Measurements from ENCODE around the gene TYMP. TPM values are rescaled to one million over a fixed set of nuclear protein-coding genes. Genes with fewer than 3 reads are reported as not detected.

The TYMP gene
- total RNA-seq, 1 experiment from 2014 or later, result 0.58 TPM

DNA sequence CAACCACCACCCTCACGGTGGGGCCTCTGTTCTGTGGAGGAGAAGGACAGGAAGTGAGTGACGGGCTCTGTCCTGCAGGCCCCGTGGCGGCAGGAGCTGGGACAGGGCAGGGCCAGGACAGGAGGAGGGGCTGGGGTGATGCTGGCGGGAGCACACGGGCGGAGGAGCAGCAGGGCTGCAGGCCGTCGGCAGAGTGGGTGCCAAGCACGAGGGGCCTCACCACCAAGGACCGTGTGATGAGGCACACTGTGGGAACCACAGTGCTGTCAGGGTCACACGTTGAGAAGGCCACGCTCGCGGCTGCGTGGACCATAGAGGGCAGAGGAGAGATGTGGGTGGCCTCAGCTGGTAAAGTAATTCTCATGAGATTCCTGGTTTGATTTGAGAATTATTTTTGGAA lies 12.9 kb downstream of the TYMP start:
- no peaks in the 10 kb centered on the region for H3K9me3 ChIP-seq (ENCODE audit: low read depth, low read length, poor library complexity, severe bottlenecking)
- H3K36me3 ChIP-seq (ENCODE audit: insufficient read depth, low read length, poor library complexity, severe bottlenecking), result peaks cover 52% of the 10 kb centered on the region
- H3K27me3 ChIP-seq (replicated peaks; ENCODE audit: insufficient read depth, low read depth, low read length, poor library complexity), result no peaks in the 10 kb centered on the region
- no peak overlapping the region for H3K4me3 ChIP-seq (ENCODE audit: low read depth, low read length, poor library complexity, severe bottlenecking)
- no TSS peak for BruUV-seq (replicated peaks)
- no peak for TF ChIP-seq EZH2 (IDR thresholded peaks at IDR 0.05; ENCODE audit: borderline replicate concordance, low read depth, low read length, poor library complexity, severe bottlenecking)
- TF ChIP-seq, protein P1, sequence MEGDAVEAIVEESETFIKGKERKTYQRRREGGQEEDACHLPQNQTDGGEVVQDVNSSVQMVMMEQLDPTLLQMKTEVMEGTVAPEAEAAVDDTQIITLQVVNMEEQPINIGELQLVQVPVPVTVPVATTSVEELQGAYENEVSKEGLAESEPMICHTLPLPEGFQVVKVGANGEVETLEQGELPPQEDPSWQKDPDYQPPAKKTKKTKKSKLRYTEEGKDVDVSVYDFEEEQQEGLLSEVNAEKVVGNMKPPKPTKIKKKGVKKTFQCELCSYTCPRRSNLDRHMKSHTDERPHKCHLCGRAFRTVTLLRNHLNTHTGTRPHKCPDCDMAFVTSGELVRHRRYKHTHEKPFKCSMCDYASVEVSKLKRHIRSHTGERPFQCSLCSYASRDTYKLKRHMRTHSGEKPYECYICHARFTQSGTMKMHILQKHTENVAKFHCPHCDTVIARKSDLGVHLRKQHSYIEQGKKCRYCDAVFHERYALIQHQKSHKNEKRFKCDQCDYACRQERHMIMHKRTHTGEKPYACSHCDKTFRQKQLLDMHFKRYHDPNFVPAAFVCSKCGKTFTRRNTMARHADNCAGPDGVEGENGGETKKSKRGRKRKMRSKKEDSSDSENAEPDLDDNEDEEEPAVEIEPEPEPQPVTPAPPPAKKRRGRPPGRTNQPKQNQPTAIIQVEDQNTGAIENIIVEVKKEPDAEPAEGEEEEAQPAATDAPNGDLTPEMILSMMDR (conservative IDR thresholded peaks at IDR 0.05; ENCODE audit: low read depth, low read length), result no peak
- intact Hi-C loops (cut with micrococcal nuclease; ENCODE audit: unreplicated experiment), result no loop called here
- H3K27ac ChIP-seq (ENCODE audit: low read depth, low read length, poor library complexity, severe bottlenecking), result no peak overlapping the region
- DNase-seq (ENCODE audit: low spot score), result no peak
- ChIA-PET POLR2A (ENCODE audit: low non-redundant PET) (interaction anchor here (0.6 kb wide), 1 partner anchor 185 kb away, joined by 4 read pairs; no protein-coding TSS in a partner anchor), CTCF (no interaction called here)
- H3K4me1 ChIP-seq (ENCODE audit: insufficient read depth, low read length, poor library complexity, severe bottlenecking), result no peaks in the 10 kb centered on the region

DNA sequence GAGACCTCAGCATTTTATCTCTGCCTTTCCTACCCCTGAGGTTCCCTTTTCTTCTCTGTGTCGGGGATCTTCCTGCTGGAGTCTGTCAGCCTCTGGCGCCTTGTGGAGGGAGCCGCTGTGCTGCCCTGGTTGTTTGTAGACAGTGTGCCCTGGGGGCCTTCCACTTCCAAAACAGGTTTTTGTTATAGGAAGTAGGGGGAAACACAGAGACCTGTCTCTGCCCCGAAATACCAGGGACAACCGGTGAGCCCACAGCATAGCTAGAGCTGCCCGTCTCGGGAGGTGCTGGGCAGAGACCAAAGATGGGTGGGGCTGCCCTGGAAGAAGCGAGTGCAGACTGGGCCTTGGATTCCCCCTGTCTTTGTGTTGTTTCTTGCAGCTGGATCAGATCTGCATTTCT lies 13.7 kb downstream of the TYMP start:
- intact Hi-C loops (cut with micrococcal nuclease; ENCODE audit: unreplicated experiment), result no loop called here
- Histone ChIP-seq H3K27ac (ENCODE audit: low read depth, low read length, poor library complexity, severe bottlenecking) (no peak overlapping the region), H3K27me3 (replicated peaks; ENCODE audit: insufficient read depth, low read depth, low read length, poor library complexity) (no peaks in the 10 kb centered on the region), H3K9me3 (ENCODE audit: low read depth, low read length, poor library complexity, severe bottlenecking) (no peaks in the 10 kb centered on the region), H3K4me1 (ENCODE audit: insufficient read depth, low read length, poor library complexity, severe bottlenecking) (no peaks in the 10 kb centered on the region), H3K4me3 (ENCODE audit: low read depth, low read length, poor library complexity, severe bottlenecking) (no peak overlapping the region), H3K36me3 (ENCODE audit: insufficient read depth, low read length, poor library complexity, severe bottlenecking) (peaks cover 45% of the 10 kb centered on the region)
- CTCF ChIA-PET, result no interaction called here
- POLR2A ChIA-PET (ENCODE audit: low non-redundant PET), result no interaction called here
- no TSS peak for BruUV-seq (replicated peaks)
- no peak for DNase-seq (ENCODE audit: low spot score)
- no peak for TF ChIP-seq EZH2 (IDR thresholded peaks at IDR 0.05; ENCODE audit: borderline replicate concordance, low read depth, low read length, poor library complexity, severe bottlenecking)
- TF ChIP-seq, protein P1 (conservative IDR thresholded peaks at IDR 0.05; ENCODE audit: low read depth, low read length), result no peak

DNA sequence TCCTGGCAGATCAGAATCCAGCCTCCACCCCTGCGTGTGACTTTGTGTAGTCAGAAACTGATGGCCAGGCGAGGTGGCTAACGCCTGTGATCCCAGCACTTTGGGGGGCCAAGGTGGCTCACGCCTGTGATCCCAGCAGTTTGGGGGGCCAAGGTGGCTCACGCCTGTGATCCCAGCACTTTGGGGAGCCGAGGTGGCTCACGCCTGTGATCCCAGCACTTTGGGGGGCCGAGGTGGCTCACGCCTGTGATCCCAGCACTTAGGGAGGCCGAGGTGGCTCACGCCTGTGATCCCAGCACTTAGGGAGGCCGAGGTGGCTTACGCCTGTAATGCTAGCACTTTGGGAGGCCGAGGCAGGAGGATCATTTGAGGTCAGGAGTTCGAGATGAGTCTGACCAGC lies 16.6 kb downstream of the TYMP start:
- Histone ChIP-seq H3K27me3 (replicated peaks; ENCODE audit: insufficient read depth, low read depth, low read length, poor library complexity) (no peaks in the 10 kb centered on the region), H3K27ac (ENCODE audit: low read depth, low read length, poor library complexity, severe bottlenecking) (no peak overlapping the region), H3K4me1 (ENCODE audit: insufficient read depth, low read length, poor library complexity, severe bottlenecking) (peaks cover 13% of the 10 kb centered on the region), H3K4me3 (ENCODE audit: low read depth, low read length, poor library complexity, severe bottlenecking) (no peak overlapping the region), H3K9me3 (ENCODE audit: low read depth, low read length, poor library complexity, severe bottlenecking) (no peaks in the 10 kb centered on the region), H3K36me3 (ENCODE audit: insufficient read depth, low read length, poor library complexity, severe bottlenecking) (peaks cover 34% of the 10 kb centered on the region)
- TF ChIP-seq, protein P1 (conservative IDR thresholded peaks at IDR 0.05; ENCODE audit: low read depth, low read length), result no peak
- TF ChIP-seq EZH2 (IDR thresholded peaks at IDR 0.05; ENCODE audit: borderline replicate concordance, low read depth, low read length, poor library complexity, severe bottlenecking), result no peak
- no TSS peak for BruUV-seq (replicated peaks)
- ChIA-PET CTCF (interaction anchor here (1.7 kb wide), 1 partner anchor 12 kb away, joined by 15 read pairs; the partner anchor contains the start of gene SCO2), POLR2A (ENCODE audit: low non-redundant PET) (no interaction called here)
- intact Hi-C loops (cut with micrococcal nuclease; ENCODE audit: unreplicated experiment), result no loop called here
- no peak for DNase-seq (ENCODE audit: low spot score)
